Measurements from ENCODE around the gene CIDEB. TPM values are rescaled to one million over a fixed set of nuclear protein-coding genes. Genes with fewer than 3 reads are reported as not detected.

CIDEB gene
- polyA plus RNA-seq, 1 donor from 2014 or later = not detected

- Histone ChIP-seq H4K20me1 (ENCODE audit: insufficient read depth) (no peaks in the 10 kb centered on the region), H3K27me3 (ENCODE audit: insufficient read depth, low read depth, low read length) (peaks cover 8% of the 10 kb centered on the region), H3K4me2 (ENCODE audit: low read length) (no peak overlapping the region), H3F3A (ENCODE audit: insufficient read depth, low read length, poor library complexity, severe bottlenecking) (no peaks in the 10 kb centered on the region), H3K9ac (ENCODE audit: low read length) (no peak overlapping the region), H3K36me3 (ENCODE audit: insufficient read depth, low read length) (no peaks in the 10 kb centered on the region), H3K9me2 (ENCODE audit: insufficient read depth, low read length) (no peaks in the 10 kb centered on the region), H3K9me3 (ENCODE audit: low read length) (no peaks in the 10 kb centered on the region), H3K4me3 (ENCODE audit: low read length) (no peak overlapping the region), H2AFZ (ENCODE audit: low read depth, low read length) (no peak overlapping the region), H3K79me2 (replicated peaks; ENCODE audit: insufficient read depth, low read length) (no peaks in the 10 kb centered on the region), H3K27ac (ENCODE audit: low read length) (no peak overlapping the region)
- no peak for TF ChIP-seq POLR2AphosphoS5 (IDR thresholded peaks at IDR 0.05)
- TF ChIP-seq SMC3 (conservative IDR thresholded peaks at IDR 0.05; ENCODE audit: poor library complexity) = no peak
- TF ChIP-seq, protein P1, sequence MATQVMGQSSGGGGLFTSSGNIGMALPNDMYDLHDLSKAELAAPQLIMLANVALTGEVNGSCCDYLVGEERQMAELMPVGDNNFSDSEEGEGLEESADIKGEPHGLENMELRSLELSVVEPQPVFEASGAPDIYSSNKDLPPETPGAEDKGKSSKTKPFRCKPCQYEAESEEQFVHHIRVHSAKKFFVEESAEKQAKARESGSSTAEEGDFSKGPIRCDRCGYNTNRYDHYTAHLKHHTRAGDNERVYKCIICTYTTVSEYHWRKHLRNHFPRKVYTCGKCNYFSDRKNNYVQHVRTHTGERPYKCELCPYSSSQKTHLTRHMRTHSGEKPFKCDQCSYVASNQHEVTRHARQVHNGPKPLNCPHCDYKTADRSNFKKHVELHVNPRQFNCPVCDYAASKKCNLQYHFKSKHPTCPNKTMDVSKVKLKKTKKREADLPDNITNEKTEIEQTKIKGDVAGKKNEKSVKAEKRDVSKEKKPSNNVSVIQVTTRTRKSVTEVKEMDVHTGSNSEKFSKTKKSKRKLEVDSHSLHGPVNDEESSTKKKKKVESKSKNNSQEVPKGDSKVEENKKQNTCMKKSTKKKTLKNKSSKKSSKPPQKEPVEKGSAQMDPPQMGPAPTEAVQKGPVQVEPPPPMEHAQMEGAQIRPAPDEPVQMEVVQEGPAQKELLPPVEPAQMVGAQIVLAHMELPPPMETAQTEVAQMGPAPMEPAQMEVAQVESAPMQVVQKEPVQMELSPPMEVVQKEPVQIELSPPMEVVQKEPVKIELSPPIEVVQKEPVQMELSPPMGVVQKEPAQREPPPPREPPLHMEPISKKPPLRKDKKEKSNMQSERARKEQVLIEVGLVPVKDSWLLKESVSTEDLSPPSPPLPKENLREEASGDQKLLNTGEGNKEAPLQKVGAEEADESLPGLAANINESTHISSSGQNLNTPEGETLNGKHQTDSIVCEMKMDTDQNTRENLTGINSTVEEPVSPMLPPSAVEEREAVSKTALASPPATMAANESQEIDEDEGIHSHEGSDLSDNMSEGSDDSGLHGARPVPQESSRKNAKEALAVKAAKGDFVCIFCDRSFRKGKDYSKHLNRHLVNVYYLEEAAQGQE (IDR thresholded peaks at IDR 0.05; ENCODE audit: borderline replicate concordance) = no peak
- TF ChIP-seq RAD21 (conservative IDR thresholded peaks at IDR 0.05) = no peak
Observed at GRCh38 chr14:24316597-24316950, 8.8 kb upstream of the CIDEB start.

GRCh38 chr14:24315807-24316596 lies 8.2 kb upstream of the CIDEB start:
- Histone ChIP-seq H3K27ac (ENCODE audit: low read length) (no peak overlapping the region), H3K27me3 (ENCODE audit: insufficient read depth, low read depth, low read length) (peaks cover 8% of the 10 kb centered on the region), H3F3A (ENCODE audit: insufficient read depth, low read length, poor library complexity, severe bottlenecking) (no peaks in the 10 kb centered on the region), H3K9me3 (ENCODE audit: low read length) (no peaks in the 10 kb centered on the region), H3K36me3 (ENCODE audit: insufficient read depth, low read length) (no peaks in the 10 kb centered on the region), H2AFZ (ENCODE audit: low read depth, low read length) (no peak overlapping the region), H4K20me1 (ENCODE audit: insufficient read depth) (no peaks in the 10 kb centered on the region), H3K9me2 (ENCODE audit: insufficient read depth, low read length) (no peaks in the 10 kb centered on the region), H3K79me2 (replicated peaks; ENCODE audit: insufficient read depth, low read length) (no peaks in the 10 kb centered on the region), H3K4me2 (ENCODE audit: low read length) (no peak overlapping the region), H3K9ac (ENCODE audit: low read length) (no peak overlapping the region), H3K4me3 (ENCODE audit: low read length) (no peak overlapping the region)
- TF ChIP-seq, protein P1 (IDR thresholded peaks at IDR 0.05; ENCODE audit: borderline replicate concordance) = no peak
- TF ChIP-seq MXI1 (conservative IDR thresholded peaks at IDR 0.05; ENCODE audit: poor library complexity, severe bottlenecking) (no peak), POLR2AphosphoS5 (IDR thresholded peaks at IDR 0.05) (no peak), EP300 (conservative IDR thresholded peaks at IDR 0.05; ENCODE audit: poor library complexity, severe bottlenecking) (no peak), SMC3 (conservative IDR thresholded peaks at IDR 0.05; ENCODE audit: poor library complexity) (no peak), EZH2 (IDR thresholded peaks at IDR 0.05; ENCODE audit: borderline replicate concordance, insufficient read depth, low read length, poor library complexity, severe bottlenecking) (no peak), RAD21 (conservative IDR thresholded peaks at IDR 0.05) (no peak), TAF1 (IDR thresholded peaks at IDR 0.05; ENCODE audit: low read depth) (no peak), CTCF (IDR thresholded peaks at IDR 0.05; ENCODE audit: poor library complexity, severe bottlenecking) (no peak)

All from neural cell (in vitro differentiated cells).